Stimulated activated naive CD8-positive, alpha-beta T cell treated with anti-CD3 and anti-CD28 coated beads, Interleukin-15, amount 100 ng/mL, for 72 hours (primary cell): ENCODE results near the gene NNMT.

Experiments
- ATAC-seq: fragments of 150-1000 bp; cut with Tn5 transposase; 2 replicates; pipeline ENCODE4 v1.10.0; 2021; ENCODE audit warnings: mild to moderate bottlenecking, moderate library complexity
- DNase-seq, 2 donors: peaks; one replicate each; pipeline ENCODE4 v3.0.0; 2021 to 2022
- H3K27ac Mint-ChIP-seq, 2 donors: one replicate each; pipeline ENCODE4 v1.8.0; 2022; ENCODE audit warnings: mild to moderate bottlenecking in 2 of 2, mixed read lengths in 2 of 2, moderate library complexity in 2 of 2
- H3K27me3 Mint-ChIP-seq: one replicate; pipeline ENCODE4 v1.8.0; 2022; ENCODE audit warnings: mixed read lengths
- H3K4me1 Mint-ChIP-seq: one replicate; pipeline ENCODE4 v1.8.0; 2022; ENCODE audit warnings: mild to moderate bottlenecking, mixed read lengths
- H3K4me3 Mint-ChIP-seq, 2 donors: one replicate each; pipeline ENCODE4 v1.8.0; 2022; ENCODE audit warnings: mild to moderate bottlenecking in 2 of 2, mixed read lengths in 2 of 2, moderate library complexity in 1 of 2
- H3K9me3 Mint-ChIP-seq, 2 donors: one replicate each; pipeline ENCODE4 v1.8.0; 2022; ENCODE audit warnings: mixed read lengths in 2 of 2

NNMT gene

DNA sequence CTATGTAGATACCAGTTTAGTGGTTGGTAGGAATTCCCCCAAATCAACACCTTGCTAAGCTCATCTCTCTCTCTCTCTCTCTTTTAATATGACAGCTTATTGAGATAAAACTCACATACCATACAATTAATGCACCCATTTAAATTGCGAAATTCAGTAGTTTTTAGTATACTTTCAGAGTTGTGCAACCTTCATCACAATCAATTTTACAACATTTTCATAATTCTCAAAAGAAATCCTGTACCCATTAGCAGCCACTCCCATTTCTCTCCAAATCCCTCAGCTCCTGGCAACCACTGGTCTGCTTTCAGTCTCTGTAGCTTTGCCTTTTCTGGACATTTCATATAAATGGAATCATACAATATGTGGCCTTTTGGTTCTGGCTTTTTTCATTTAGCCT, 13.3 kb downstream of the NNMT start:
- Mint-ChIP-seq H3K9me3 (no peaks in the 10 kb centered on the region), H3K4me1 (no peaks in the 10 kb centered on the region), H3K27me3 (peaks cover 44% of the 10 kb centered on the region), H3K4me3 (no peak overlapping the region), H3K27ac (no peak overlapping the region)
- DNase-seq (no peak), ATAC-seq (no peak)

DNA sequence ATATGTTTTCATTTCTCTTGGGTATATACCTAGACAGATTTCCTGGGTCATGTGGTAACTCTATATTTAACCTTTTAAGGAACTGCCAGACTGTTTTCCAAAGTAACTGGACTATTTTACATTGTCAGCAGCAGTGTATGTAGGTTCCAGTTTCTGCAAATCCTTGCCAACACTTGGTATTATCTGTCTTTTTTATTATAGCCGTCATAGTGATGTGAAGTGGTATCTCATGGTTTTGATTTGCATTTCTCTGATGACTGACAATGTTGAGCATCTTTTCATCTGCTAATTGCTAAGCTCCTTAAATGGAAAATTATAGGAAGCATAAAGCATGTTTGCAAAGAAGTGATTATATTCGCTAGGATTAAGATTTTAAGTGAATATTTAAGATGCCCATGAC, 13.9 kb downstream of the NNMT start:
- ATAC-seq (no peak), DNase-seq (no peak)
- H3K4me3 Mint-ChIP-seq: no peak overlapping the region
- H3K9me3 Mint-ChIP-seq: no peaks in the 10 kb centered on the region
- H3K27ac Mint-ChIP-seq: no peak overlapping the region
- no peaks in the 10 kb centered on the region for H3K4me1 Mint-ChIP-seq
- H3K27me3 Mint-ChIP-seq: peaks cover 43% of the 10 kb centered on the region

DNA sequence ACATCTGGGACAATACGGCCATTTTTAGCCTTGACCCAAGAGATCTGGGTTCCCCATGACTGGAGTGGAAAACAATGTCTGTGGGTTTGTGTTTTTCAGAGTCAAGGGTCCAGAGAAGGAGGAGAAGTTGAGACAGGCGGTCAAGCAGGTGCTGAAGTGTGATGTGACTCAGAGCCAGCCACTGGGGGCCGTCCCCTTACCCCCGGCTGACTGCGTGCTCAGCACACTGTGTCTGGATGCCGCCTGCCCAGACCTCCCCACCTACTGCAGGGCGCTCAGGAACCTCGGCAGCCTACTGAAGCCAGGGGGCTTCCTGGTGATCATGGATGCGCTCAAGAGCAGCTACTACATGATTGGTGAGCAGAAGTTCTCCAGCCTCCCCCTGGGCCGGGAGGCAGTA, 15.7 kb downstream of the NNMT start:
- H3K27ac Mint-ChIP-seq: no peak overlapping the region
- H3K27me3 Mint-ChIP-seq: peaks cover 35% of the 10 kb centered on the region

DNA sequence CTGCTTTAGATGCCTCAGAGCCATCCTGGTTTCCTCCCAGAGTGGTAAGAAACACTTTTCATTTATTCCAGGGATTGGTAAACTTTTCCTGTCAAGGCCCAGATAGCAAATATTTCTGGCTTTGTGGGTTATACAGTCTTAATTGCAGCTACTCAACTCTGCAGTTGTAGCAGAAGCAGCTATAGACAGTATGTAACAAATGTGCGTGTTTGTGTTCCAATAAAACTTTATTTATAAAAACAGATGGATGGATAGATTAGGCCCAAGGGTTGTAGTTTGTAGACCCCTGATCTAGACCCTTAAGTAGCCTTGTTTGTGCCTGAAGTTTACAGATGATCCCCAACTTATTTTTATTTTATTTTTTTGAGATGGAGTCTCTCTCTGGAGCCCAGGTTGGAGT, 17.9 kb downstream of the NNMT start:
- no peak for DNase-seq
- Mint-ChIP-seq H3K9me3 (no peaks in the 10 kb centered on the region), H3K27me3 (peaks cover 17% of the 10 kb centered on the region), H3K4me3 (no peak overlapping the region), H3K4me1 (peaks cover 14% of the 10 kb centered on the region), H3K27ac (no peak overlapping the region)
- ATAC-seq: no peak

More for the DNA sequence above, 15.7 kb downstream of the NNMT start:
- H3K4me3 Mint-ChIP-seq: no peak overlapping the region
- H3K9me3 Mint-ChIP-seq: no peaks in the 10 kb centered on the region
- H3K4me1 Mint-ChIP-seq: peaks cover 14% of the 10 kb centered on the region
- DNase-seq (no peak), ATAC-seq (no peak)

DNA sequence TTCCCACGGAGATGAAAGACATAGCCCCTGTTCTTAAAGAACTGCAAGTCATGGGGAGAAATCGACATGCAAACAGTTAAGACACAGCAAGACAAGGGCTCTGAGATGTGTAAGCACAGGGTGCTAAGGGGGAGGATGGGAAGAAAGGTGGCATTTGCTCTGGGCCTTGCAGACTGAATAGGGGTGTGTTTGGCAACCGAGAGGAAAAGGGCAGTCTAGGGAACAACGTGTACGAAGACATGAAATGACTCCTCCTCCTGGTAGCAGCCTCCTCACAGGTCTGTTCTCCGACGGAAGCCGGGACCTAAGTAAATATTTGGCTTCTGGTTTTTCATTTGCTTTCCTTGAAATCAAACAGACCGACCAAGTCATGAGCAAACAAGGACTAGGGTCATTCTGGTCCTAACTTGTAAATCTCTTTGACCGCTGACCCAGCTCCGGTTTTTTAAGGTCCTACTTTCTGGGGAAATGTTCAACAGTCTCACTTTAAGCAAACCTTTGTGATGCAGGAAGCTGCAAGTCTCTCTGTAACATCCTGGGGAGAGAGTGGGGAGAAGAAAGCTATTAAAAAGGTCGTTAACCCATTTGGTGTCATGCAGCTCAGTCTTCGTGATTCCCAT, 19.7 kb downstream of the NNMT start:
- DNase-seq: no peak
- peaks cover 10% of the 10 kb centered on the region for H3K27me3 Mint-ChIP-seq
- H3K4me3 Mint-ChIP-seq: peak overlapping the region; percentile 32 to 63
- no peaks in the 10 kb centered on the region for H3K9me3 Mint-ChIP-seq
- H3K4me1 Mint-ChIP-seq: peaks cover 24% of the 10 kb centered on the region
- ATAC-seq: peak; percentile 66
- H3K27ac Mint-ChIP-seq: peak overlapping the region in 1 of 2 donors; percentile 71

DNA sequence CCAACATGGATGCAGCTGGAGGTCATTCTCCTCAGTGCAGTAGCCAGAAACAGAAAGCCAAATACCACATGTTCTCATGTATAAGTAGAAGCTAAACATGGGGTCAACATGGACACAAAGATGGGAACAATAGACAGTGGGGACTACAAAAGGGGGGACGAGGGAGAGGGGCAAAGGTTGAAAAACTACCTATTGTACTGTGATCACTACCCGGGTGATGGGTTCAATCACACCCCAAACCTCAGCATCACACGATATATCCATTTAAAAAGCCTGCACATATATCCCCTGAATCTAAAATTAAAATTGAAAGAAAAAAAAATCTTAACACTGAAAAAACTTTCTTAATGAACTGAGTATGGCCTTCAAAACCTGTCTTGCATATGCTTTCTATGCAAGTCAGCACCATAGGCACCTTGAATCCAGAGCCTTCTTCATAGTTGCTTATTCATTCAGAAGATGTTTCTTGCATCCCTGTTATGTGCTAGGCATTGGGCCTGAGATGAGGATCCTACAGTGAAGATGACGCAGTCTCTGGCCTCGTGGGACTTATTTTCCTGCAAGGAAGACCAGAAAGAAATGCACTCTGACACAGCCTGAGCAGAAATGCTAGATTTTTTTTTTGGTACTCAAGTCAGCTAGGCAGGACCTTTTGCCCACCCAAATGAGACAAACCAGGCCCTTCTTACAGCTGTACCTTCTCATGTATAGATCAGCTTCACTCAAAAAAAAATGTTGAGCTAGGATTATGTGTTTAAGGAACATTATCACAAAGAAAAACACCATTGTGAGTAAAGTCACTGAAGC, 21.0 kb downstream of the NNMT start:
- DNase-seq: no peak
- H3K4me3 Mint-ChIP-seq: no peak overlapping the region
- H3K27ac Mint-ChIP-seq: no peak overlapping the region
- H3K27me3 Mint-ChIP-seq: peaks cover 7% of the 10 kb centered on the region
- peaks cover 24% of the 10 kb centered on the region for H3K4me1 Mint-ChIP-seq
- no peaks in the 10 kb centered on the region for H3K9me3 Mint-ChIP-seq
- no peak for ATAC-seq

DNA sequence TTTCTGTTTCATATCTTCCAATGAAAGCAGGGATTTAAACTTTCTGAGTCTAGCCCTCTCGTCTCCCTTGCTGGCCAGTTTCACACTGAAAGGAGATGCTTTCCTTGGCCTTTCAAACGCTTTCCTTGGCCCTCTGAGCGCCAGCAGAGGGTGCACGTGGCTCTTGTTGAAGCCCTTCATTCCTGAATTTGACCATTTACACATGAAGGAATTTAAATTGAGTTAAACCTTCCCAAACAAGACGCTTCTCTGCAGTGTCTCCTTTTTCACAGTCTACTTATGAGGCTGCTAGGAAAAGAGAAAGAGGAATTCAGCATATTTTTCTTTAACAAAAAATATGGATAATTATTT, 21.6 kb downstream of the NNMT start:
- peaks cover 24% of the 10 kb centered on the region for H3K4me1 Mint-ChIP-seq
- no peak for DNase-seq

DNA sequence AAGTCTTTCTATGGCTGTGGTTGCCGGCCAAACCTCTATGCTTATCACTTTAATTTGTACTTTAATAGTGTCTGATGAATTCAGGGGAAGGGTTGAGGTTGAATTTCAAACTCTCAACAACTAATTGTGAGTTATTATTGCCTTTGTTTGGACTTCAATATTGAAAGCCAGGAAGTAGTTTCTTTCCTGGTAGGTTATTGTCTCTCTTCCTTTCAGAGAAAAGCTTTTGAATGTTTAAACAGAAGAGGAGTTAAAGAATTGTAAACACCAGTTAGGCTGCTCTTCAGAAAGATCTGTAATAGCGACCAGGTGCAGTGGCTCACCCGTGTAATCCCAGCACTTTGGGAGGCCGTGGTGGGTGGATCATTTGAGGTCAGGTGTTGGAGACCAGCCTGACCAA, 22.2 kb downstream of the NNMT start:
- peaks cover 24% of the 10 kb centered on the region for H3K4me1 Mint-ChIP-seq
- H3K4me3 Mint-ChIP-seq: no peak overlapping the region
- no peak overlapping the region for H3K27ac Mint-ChIP-seq
- ATAC-seq: no peak
- no peak for DNase-seq
- H3K27me3 Mint-ChIP-seq: peaks cover 7% of the 10 kb centered on the region
- no peaks in the 10 kb centered on the region for H3K9me3 Mint-ChIP-seq

More for the DNA sequence above, 21.6 kb downstream of the NNMT start:
- H3K4me3 Mint-ChIP-seq: no peak overlapping the region
- ATAC-seq: no peak
- H3K27me3 Mint-ChIP-seq: peaks cover 7% of the 10 kb centered on the region
- no peaks in the 10 kb centered on the region for H3K9me3 Mint-ChIP-seq
- H3K27ac Mint-ChIP-seq: no peak overlapping the region

DNA sequence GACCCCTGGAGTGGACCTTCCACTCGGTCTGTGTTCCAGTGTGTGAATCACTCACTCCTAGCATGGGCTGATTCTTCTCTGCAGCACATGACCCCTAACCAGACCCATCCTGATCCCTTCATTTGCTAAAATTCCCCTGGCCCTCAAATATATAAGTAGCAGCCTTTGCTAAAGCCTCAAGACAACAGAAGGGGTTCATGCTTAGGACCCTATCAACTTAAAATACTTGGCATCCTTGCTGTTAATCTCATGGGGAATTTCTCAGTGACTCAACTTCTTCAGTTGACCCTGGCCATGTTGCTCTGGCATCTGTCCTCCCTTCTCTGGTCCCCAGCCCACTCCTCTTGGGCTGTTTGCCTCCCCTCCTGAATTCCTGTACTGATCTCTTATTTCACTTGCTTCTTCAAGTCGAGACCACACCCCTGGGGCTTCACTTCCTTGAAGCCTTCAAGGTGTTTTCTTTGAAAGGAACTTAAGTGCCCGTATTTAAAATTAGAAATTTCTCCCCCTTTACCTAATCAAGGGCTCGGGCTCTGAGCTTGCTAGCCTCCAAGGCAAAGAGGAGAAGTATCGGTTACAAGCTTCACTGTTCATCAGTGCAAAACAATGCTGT, 23.6 kb downstream of the NNMT start:
- DNase-seq (no peak), ATAC-seq (no peak)
- Mint-ChIP-seq H3K27ac (no peak overlapping the region), H3K4me1 (peaks cover 24% of the 10 kb centered on the region), H3K9me3 (no peaks in the 10 kb centered on the region), H3K4me3 (peak overlapping the region in 1 of 2 donors; percentile 14), H3K27me3 (peaks cover 7% of the 10 kb centered on the region)

DNA sequence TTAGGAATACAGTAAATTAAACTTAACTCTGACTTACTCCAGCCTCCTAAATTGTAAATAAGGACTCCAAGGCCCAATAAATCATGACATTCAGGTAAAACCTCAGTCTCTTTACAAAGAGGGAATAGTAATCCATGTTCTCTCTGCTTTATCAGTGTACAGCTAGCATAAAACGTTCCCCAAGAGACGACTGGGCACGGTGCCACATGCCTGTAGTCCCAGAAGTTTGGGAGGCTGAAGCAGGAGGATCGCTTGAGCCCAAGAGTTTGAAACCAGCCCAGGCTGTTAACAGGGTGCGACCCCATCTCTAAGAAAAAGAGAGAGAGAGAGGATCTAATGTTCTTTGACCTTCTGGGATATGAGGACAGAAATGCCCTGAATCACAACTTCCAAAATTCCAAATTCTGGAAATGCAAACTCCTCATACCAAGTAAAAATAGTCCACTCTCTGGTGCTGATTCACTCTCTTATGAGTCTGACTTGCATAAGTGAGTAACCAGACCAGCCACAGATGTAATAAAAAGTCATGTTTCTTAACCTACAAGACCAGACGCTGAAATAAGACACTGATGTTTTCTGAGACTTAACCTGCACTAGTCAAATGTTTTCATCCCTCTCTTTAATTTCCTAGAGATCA, 25.5 kb downstream of the NNMT start:
- Mint-ChIP-seq H3K4me1 (peaks cover 10% of the 10 kb centered on the region), H3K4me3 (no peak overlapping the region), H3K9me3 (no peaks in the 10 kb centered on the region), H3K27ac (no peak overlapping the region), H3K27me3 (peaks cover 13% of the 10 kb centered on the region)
- DNase-seq (no peak), ATAC-seq (no peak)

DNA sequence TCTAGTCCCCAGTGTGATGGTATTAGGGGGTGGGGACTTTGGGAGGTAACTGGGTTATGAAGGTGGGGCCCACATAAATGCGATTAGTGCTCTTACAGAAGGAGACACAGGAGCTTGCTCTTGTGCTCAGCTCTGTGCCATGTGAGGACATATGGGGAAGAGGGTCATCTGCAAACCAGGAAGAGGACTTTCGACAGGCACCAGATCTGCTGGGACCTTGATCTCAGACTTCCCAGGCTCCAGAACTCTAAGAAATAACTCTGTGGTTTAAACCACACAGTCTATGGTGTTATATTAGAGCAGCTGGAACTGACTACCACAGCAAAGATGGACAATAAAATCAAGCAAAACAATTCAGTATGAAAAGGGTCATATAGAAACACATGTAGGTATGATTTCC, 26.7 kb downstream of the NNMT start:
- peaks cover 10% of the 10 kb centered on the region for H3K4me1 Mint-ChIP-seq
- no peak overlapping the region for H3K27ac Mint-ChIP-seq
- H3K9me3 Mint-ChIP-seq: no peaks in the 10 kb centered on the region
- H3K4me3 Mint-ChIP-seq: no peak overlapping the region
- peaks cover 13% of the 10 kb centered on the region for H3K27me3 Mint-ChIP-seq
- DNase-seq (no peak), ATAC-seq (no peak)

DNA sequence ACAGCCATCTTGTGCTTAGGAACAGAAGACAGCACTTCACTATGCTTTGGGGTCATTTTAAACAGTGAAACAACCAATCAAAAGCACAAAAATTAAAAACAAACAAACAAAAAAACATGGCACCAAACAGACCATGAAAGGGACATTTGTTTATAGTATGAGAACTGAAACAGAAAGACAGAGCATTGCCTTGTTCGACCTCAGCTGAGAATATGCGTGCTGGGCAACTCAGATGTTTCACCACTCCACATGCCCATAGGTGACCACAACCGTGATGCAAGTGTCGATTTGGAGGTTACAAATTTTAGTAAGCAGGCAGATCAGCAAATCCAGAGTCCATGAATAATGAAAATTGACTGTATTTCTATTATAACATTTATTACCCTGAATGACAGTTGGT, 30.0 kb downstream of the NNMT start:
- Mint-ChIP-seq H3K4me1 (no peaks in the 10 kb centered on the region), H3K27ac (no peak overlapping the region), H3K4me3 (no peak overlapping the region), H3K27me3 (peaks cover 6% of the 10 kb centered on the region), H3K9me3 (peaks cover 9 to 11% of the 10 kb centered on the region in 2 donors)
- DNase-seq (no peak), ATAC-seq (no peak)

DNA sequence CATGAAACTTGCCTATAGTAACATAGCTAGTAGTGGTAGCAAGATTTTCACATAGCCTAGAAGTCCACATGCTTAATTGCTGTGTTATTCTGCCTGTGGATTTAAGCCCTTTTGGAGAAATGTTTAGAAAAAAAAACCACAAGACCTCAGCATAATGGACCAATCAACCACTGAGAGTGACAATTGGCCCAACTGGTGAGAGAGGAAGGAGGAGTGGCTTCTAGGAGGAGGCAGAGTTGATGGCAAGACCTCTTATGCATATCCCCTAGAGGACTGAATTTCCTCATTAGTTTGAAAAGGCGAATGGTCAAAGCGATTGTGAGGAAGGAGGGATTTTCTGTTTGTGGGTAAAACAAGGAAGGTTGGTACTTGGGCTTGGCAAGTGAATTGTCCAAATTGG, 30.6 kb downstream of the NNMT start:
- no peak overlapping the region for H3K27ac Mint-ChIP-seq
- DNase-seq (no peak), ATAC-seq (no peak)
- no peaks in the 10 kb centered on the region for H3K4me1 Mint-ChIP-seq
- H3K4me3 Mint-ChIP-seq: no peak overlapping the region
- peaks cover 6% of the 10 kb centered on the region for H3K27me3 Mint-ChIP-seq
- peaks cover 9 to 11% of the 10 kb centered on the region in 2 donors for H3K9me3 Mint-ChIP-seq

DNA sequence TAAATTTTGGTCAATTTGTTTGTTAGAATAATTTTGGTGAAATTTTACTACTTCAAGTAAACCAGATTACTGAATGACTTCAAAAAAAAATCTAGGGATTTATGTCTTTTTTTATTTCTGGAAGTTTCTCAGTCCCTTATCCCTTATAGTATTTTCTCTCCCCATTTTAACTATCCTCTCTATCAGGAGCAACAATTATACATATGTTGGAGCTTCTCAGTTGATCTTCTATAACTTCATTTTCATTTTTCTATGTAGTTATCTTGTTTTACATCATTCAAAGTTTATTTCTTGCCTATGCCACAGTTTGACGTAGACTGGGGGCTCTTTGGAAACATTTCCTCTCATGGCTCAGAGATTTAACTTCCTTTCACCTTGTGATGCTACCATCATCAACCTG, 34.2 kb downstream of the NNMT start:
- ATAC-seq: no peak
- Mint-ChIP-seq H3K9me3 (peaks cover 9 to 11% of the 10 kb centered on the region in 2 donors), H3K27me3 (peaks cover 22% of the 10 kb centered on the region), H3K27ac (no peak overlapping the region), H3K4me3 (no peak overlapping the region), H3K4me1 (no peaks in the 10 kb centered on the region)
- DNase-seq: no peak

DNA sequence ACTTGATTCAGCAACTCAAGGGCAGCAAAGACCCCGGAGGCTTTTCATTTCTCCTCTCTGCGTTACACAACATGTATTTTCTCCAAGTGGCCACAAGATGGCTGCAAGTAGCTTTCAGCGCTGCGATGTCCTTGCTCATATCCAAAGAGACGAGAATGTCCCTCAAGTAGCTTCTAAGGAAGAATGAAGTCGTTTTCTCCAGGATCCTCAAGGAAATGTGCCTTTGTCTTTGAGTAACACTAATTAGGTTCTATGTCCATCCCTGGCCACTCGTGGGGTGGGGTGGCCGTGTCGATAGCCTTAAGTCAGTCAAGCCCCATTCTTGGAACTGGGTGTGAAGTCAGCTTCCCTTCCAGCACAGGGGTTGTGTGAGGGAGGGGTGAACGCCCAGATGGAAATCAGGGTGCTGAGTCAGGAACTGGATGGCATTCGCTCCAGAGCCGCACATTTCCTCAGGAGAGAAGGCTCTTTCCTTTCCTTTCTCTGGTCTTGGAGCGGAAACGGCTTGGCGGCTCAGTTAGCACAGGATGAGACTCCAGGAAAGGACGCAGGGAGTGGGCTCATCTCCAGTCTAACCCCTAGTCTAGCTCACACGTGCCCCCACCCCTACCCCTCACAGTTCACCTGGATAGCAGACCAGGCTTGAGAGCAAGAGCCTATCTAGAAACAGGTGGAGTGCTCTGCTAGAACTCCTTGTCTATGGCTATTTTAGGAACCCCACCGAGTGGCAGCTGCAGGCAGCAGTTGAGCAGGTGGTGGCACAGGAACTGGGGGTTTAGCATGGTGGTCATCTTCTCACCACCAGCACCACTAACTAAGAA, 44.3 kb downstream of the NNMT start:
- Mint-ChIP-seq H3K4me1 (peaks cover 12% of the 10 kb centered on the region), H3K27ac (no peak overlapping the region), H3K4me3 (peak overlapping the region; percentile 31 to 64), H3K27me3 (peaks cover 19% of the 10 kb centered on the region), H3K9me3 (no peaks in the 10 kb centered on the region)
- ATAC-seq (peak; percentile 84), DNase-seq (peak; percentile 33 to 34)
